Placental pericyte (primary cell): ENCODE data around the gene OR4Q3. TPM values are rescaled to one million over a fixed set of nuclear protein-coding genes. Genes with fewer than 3 reads are reported as not detected.

ENCODE experiments used
- small RNA-seq: library from RNA; depleted of rRNA; stranded (forward); fragments of <200 nt; gene quantifications from one replicate; pipeline ENCODE3, GENCODE V24; 2012; ENCODE audit warnings: low replicate concordance
- total RNA-seq: library from RNA; depleted of rRNA; stranded (reverse); fragments of >200 nt; gene quantifications from 2 replicates; pipeline ENCODE4 v1.2.3, GENCODE V29; 2012

Gene OR4Q3
- not detected in 2 replicates for total RNA-seq

GRCh38 chr14:19743256-19743655 is at the start of gene OR4Q3:
TSS of gene OR4Q3 (plus strand) at chr14:19743571.

DNA sequence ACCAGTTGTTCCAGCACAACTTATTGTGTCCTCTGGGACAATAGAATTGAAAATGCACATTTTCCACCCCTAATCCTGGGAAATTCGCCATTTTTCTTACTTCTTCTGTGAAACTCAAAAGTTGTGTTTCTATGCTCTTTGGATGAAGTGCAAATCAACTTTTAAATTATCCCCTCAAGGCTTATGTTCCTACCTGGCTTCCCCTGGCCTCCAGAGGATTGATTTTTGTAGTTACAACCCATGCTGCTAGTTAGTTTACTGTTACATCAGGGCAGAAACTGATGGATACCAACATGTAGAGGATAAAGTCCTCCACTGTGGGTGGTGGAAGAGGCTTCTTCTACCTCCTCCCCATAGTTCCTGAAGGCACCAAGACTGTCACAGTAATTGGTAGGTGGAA is 29.8 kb downstream of the OR4Q3 start, which contains the start of gene OR4M1:
TSS of gene OR4M1 (plus strand) at position 301 of the 400 bp plus-strand sequence. CDS start 6,819 bp downstream, outside the sequence.

Small RNAs within 50 kb of the gene (small RNA-seq; reads per million reads assigned to genes)
- gene AL512310.1, result not detected

Other genes starting within 250 kb of the OR4Q3 start
- gene OR11H2, start 29.7 kb upstream of the OR4Q3 start, total RNA-seq, result not detected in 2 replicates
- not detected in 2 replicates for gene OR4M1, start 29.9 kb downstream of the OR4Q3 start, total RNA-seq
- gene OR4N2, start 60.2 kb downstream of the OR4Q3 start, total RNA-seq, result not detected in 2 replicates
- gene OR4K2, start 131.6 kb downstream of the OR4Q3 start, total RNA-seq, result not detected in 2 replicates
- gene OR4K5, start 177.0 kb downstream of the OR4Q3 start, total RNA-seq, result not detected in 2 replicates
- gene OR4K1, start 187.3 kb downstream of the OR4Q3 start, total RNA-seq, result not detected in 2 replicates
- not detected in 2 replicates for gene OR4K15, start 232.0 kb downstream of the OR4Q3 start, total RNA-seq